Left colon (tissue), 2 donors: ENCODE measurements around the gene TMEM271. TPM values are rescaled to one million over a fixed set of nuclear protein-coding genes. Genes with fewer than 3 reads are reported as not detected.
"Not testable (repeated sequence)": the region's sequence is repeated elsewhere in the genome, so short reads cannot be mapped to it uniquely, and the experiment has no call there.

Experiments used
- ATAC-seq: fragments of 200-7000 bp; cut with Tn5 transposase; one replicate; pipeline ENCODE4 v1.9.1; 2020; ENCODE audit warnings: mild to moderate bottlenecking, moderate library complexity
- DNase-seq, 2 donors: peaks; one replicate each; pipeline ENCODE4 v3.0.0-alpha.2; 2020
- intact Hi-C, 2 donors: fragments of 100-400 bp; cut with DNase I in 1 of 2; cut with micrococcal nuclease in 1 of 2; formaldehyde crosslinking; loops; one replicate each; pipeline versions ENCODE4 v1.11.2 to v1.14.0; 2022; cut with DNase I, micrococcal nuclease
- total RNA-seq, 2 donors: library from RNA; stranded (reverse); fragmentation: NEBNext Ultra II Directional; extraction: Animal tissue kit (Norgen Biotek cat#: 25700); gene quantifications; one replicate each; pipeline ENCODE4 v1.2.1, GENCODE V29; 2021
- donor health status: DM: no; HTN: no; CAD: no.
- donor health status: DM: yes; HTN: yes; CAD: no.

TMEM271 gene
- total RNA-seq, 2 donors from 2014 or later = not detected

GRCh38 chr4:569958-570667 lies 6.0 kb downstream of the TMEM271 start:
- intact Hi-C loops = no loop called here
- DNase-seq = no peak
- no peak for ATAC-seq

DNA sequence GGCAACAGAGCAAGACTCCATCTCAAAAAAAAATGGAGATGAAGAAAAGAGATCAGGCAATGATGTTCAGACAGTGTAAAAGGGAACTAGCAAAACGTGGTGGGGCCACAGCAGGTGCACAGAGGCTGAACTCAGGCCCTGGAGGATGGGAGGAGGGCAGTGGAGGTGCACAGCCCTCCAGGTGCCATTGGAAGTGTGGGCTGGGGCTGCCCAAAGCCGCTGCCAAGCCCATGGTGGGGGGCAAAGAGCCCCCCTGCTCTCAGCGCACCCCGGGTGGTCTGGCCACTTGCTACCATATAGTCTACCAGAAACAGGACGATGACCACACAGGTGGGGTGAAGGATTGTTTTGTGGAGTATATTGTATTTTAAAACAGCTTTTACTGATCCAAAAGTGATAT lies 7.1 kb downstream of the TMEM271 start:
- no peak for ATAC-seq
- no peak for DNase-seq
- intact Hi-C loops = no loop called here

- intact Hi-C loops = no loop called here
- no peak for ATAC-seq
- no peak for DNase-seq
Observed at GRCh38 chr4:568351-568652, 7.8 kb downstream of the TMEM271 start.

DNA sequence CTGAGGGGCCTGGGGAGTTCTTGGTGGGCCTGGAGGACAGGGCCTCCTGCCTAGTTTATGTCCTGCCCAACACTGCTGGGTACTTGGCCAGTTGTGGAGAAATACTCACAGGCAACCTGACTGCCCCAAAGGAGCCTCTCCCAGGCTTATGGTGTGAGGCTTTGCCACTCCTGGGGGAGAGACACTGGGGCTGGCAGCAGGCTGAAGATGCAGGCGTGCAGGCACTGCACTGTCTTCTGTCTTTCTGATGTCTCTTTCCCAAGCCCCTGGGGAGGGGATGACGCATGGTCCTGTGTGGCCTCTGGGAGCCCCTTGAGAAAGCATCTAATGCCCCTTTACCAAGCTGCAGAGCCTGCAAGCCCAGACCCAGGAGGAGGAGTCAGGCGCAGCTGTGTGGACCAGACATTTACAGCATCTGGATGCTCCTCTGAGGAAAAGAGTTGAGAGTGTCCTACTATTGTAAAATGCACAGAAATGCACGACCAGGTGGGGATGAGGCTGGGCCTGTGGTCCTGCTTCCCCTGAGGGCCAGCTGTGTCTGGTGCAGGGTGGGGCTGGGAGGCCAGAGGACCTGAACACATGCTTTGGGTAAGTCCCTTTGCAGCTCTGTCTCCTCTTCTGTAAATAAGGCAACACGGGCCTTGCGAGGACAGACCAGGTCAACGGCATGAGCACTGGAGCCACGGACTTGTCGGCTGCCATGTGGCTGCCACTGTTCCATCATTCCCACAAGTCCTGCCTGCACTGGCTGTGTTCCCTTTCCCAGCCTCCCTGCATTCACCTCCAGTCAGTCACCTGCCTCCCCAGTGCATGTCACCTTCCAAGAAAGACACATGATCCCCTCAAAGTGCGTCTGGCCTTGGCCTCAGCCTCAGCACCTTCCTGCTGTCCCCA lies 8.4 kb downstream of the TMEM271 start:
- DNase-seq (no peak), ATAC-seq (no peak)
- intact Hi-C loops = no loop called here

DNA sequence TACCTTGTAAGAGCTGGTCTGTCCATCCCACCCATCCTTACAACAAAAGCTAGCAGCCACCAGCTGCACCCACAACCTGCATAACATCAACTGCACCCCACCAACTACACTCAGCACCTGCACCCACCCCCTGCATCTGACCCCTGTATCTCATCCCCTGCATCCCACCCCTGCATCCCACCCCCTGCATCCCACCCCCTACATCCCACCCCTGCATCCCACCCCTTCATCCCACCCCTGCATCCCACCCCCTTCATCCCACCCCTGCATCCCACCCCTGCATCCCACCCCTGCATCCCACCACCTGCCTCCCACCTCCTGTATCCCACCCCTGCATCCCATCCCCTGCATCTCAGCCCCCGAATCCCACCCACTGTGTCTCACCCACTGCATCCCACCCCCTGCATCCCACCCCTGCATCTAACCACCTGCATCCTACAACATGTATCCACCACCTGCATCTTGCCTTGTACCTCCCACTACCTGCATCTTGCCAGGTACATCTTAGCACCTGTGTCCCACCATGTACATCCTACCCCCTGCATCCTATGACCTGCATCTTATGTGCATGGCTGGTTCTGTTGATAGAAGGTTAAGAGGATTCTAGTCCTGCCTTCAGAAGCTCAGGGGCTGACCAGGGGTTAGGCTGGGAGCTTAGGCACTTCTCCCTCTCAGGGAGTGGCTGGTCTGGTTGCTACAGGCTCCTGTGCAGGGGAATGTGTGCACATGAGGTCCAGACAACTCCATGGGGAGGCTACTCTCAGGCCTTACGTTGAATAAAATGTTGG lies 9.4 kb downstream of the TMEM271 start:
- no peak for DNase-seq
- intact Hi-C loops = no loop called here

GRCh38 chr4:566035-566434 lies 10.1 kb downstream of the TMEM271 start:
- no peak for ATAC-seq
- no peak for DNase-seq
- intact Hi-C loops = no loop called here

More for the DNA sequence above, 9.4 kb downstream of the TMEM271 start:
- no peak for ATAC-seq

DNA sequence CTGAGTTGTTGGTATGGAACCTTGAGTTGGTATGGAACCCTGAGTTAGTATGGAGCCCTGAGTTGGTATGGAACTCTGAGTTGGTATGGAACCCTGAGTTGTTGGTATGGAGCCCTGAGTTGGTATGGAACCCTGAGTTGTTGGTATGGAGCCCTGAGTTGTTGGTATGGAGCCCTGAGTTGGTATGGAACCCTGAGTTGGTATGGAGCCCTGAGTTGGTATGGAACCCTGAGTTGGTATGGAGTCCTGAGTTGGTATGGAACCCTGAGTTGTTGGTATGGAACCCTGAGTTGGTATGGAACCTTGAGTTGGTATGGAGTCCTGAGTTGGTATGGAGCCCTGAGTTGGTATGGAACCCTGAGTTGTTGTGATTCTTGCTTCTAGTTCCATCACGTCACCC lies 10.5 kb downstream of the TMEM271 start:
- DNase-seq, intact Hi-C loops, ATAC-seq: not testable (repeated sequence)

DNA sequence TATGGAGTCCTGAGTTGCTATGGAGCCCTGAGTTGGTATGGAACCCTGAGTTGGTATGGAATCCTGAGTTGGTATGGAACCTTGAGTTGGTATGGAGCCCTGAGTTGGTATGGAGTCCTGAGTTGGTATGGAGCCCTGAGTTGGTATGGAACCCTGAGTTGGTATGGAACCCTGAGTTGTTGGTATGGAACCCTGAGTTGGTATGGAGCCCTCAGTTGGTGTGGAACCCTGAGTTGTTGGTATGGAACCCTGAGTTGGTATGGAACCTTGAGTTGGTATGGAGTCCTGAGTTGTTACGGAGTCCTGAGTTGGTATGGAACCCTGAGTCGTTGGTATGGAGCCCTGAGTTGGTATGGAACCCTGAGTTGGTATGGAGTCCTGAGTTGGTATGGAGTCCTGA lies 13.6 kb downstream of the TMEM271 start:
- DNase-seq, intact Hi-C loops, ATAC-seq: not testable (repeated sequence)

DNA sequence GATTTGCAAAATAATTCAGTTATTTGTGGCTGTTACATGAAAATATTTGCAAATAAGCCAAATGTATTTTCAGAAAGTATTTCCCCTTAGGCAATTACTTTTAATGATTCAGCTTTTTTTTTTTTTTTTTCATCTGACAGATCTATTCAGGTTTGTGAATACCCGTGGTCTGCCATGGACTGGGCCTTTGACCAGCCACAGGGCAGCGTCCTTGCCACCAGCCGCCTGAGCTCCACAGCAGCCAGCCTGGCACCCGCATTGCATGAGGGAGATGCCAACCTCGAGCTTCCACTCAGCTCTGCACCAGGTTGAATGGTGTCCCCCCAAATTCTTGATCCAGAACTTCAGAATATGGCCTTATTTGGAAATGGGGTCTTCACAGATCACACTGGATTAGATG lies 14.7 kb downstream of the TMEM271 start:
- intact Hi-C loops = no loop called here
- ATAC-seq = no peak
- no peak for DNase-seq

DNA sequence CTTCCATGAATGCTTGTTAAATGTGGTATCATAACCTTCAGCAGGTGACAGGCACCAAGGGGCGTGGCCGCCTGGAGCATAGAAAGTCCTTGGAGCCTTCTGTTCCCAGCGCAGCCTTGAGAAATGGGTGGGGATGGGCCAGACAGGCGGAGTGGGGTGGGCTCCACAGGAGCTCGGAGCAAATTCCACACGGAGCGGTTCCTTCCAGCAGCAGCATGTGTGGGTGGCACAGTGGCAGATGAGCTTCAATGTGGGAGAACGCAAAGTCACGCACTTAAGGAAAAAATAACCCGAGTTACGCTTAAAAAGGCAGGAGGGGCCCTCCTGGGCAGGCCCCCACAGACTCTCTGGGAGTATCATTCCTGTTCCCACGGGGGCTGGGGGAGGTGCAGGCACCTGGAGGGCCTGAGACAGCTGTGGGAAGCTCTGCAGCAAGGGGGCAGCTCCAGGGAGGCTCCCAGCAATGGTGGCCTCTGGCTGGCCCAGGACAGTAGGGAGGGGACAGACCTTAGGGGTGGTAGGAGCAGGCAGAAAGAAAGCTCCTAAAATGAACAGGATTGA lies 15.3 kb downstream of the TMEM271 start:
- no peak for ATAC-seq
- intact Hi-C loops = no loop called here

GRCh38 chr4:560061-560460 lies 16.0 kb downstream of the TMEM271 start:
- DNase-seq = no peak
- intact Hi-C loops = no loop called here
- no peak for ATAC-seq

More for the DNA sequence above, 15.3 kb downstream of the TMEM271 start:
- no peak for DNase-seq

GRCh38 chr4:555566-556275 lies 20.4 kb downstream of the TMEM271 start:
- DNase-seq (peak in 1 of 2 donors; percentile 7), ATAC-seq (no peak)
- intact Hi-C loops = no loop called here

DNA sequence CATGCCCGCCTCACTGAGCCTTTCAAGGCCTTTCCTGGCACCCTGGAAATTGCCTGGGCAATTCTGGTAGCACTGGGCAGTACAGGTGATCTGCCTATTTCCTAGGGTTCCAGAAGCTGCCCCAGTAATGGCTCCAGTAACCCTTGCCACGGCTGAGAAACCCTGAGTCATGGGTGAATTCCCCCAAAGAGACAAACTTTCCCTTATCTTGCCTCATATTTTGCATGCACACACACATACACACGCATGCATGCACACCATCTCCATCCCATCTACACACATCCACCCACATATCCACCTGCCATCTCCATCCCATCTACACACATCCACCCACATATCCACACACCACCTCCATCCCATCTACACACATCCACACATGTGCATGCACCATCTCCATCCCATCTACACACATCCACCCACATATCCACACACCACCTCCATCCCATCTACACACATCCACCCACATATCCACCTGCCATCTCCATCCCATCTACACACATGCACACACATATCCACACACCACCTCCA lies 21.2 kb downstream of the TMEM271 start:
- ATAC-seq, intact Hi-C loops: not testable (repeated sequence)
- peak in 1 of 2 donors; percentile 12 for DNase-seq

- DNase-seq = no peak
- intact Hi-C loops = no loop called here
- ATAC-seq = no peak
Observed at GRCh38 chr4:552019-552418, 24.1 kb downstream of the TMEM271 start.

DNA sequence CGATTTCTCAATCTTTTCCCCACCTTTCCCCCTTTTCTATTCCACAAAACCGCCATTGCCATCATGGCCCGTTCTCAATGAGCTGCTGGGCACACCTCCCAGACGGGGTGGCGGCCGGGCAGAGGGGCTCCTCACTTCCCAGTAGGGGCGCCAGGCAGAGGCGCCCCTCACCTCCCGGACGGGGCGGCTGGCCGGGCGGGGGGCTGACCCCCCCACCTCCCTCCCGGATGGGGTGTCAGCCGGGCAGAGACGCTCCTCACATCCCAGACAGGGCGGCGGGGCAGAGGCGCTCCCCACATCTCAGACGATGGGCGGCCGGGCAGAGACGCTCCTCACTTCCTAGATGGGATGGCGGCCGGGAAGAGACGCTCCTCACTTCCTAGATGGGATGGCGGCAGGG lies 25.8 kb downstream of the TMEM271 start:
- ATAC-seq, DNase-seq, intact Hi-C loops: not testable (repeated sequence)

DNA sequence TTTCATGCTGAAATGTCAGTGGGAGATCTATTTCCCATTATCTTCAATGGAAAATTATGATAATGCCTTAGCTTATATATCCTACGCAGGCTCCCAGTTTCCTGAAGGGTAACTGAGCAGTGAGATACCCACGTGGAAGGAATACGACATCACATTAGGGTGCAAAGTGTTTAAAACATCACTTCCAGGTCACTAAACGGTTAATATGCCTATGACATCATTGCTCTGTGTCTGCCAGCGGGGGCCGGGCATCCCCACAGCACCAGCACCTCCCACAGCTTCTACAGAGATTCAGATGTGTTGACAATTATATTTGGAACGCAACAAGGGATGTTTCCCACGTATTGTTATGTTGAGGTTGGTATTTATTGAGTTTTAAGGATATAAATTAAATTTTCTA lies 27.1 kb downstream of the TMEM271 start:
- intact Hi-C loops = no loop called here
- DNase-seq (no peak), ATAC-seq (no peak)

DNA sequence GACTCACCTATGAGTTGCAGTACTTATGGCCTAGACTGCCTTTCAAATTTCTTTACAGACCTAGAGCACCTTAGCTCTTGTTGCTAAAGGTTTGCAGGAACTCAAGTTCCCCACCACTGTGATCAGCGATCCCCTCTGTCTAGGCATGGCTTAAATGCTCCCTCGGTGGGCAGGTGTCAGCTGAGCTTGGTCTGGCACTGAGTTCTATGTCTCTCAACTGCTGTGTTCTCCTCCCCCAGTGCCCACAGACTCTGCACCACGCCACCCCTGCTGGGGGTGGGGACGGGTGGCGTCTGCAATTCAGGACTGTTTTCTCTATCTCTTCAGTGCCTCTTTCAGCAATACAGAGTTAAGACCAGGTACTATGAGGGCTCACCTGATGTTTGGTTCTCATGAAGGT lies 30.5 kb downstream of the TMEM271 start:
- intact Hi-C loops = no loop called here

DNA sequence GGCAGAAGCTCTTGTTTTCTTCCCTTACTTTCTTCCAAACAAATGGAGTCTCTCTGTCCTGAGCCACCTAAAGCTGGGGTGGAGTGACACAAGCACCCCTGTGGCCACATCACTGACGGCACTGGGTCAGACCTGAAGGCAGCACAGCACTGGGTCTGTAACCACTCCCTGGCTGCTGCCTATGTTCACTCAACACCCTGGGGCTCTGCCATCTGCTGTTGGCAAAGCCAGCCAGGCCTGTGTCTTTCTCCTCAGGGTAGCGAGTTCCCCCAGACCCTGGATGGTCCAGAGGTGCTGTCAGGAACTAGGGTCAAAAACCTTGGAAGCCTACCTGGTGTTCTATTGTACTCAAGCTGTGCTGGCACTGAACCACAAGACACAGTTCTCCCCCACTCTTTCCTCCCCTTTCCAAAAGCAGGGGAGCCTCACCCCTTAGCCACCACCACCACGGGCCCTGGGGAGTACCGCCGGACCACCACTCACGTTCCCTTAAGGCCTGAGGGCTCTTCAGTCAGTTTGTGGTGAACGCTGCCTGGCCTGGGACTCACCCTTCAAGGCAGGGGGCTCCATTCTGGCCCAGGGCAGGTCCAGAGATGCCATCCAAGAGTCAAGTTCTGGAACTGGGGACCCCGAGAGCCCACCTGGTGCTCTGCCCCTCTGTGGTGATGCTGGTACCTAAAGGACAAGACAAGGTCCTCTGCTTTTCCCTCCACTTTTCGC lies 31.5 kb downstream of the TMEM271 start:
- DNase-seq (no peak), ATAC-seq (no peak)
- intact Hi-C loops = no loop called here

More for the DNA sequence above, 30.5 kb downstream of the TMEM271 start:
- no peak for ATAC-seq
- no peak for DNase-seq
